Measurements from ENCODE around the gene LRRC49.
"Not testable (repeated sequence)": the region's sequence is repeated elsewhere in the genome, so short reads cannot be mapped to it uniquely, and the experiment has no call there.

LRRC49 gene

GRCh38 chr15:71004506-71004905, 111.9 kb downstream of the LRRC49 start:
- DNase-seq: not testable (repeated sequence)

- no peak for DNase-seq
Measured at GRCh38 chr15:71005895-71006294, 113.3 kb downstream of the LRRC49 start.

- no peak for DNase-seq
Measured at GRCh38 chr15:71008250-71008870, 115.7 kb downstream of the LRRC49 start.

- DNase-seq: no peak
Measured at GRCh38 chr15:71010472-71010871, 117.8 kb downstream of the LRRC49 start.

GRCh38 chr15:71010997-71011396, 118.4 kb downstream of the LRRC49 start:
- no peak for DNase-seq

- no peak for DNase-seq
Measured at GRCh38 chr15:71011503-71012155, 119.0 kb downstream of the LRRC49 start.

- DNase-seq: no peak
Measured at GRCh38 chr15:71013446-71013845, 120.8 kb downstream of the LRRC49 start.

- no peak for DNase-seq
Measured at GRCh38 chr15:71015342-71015741, 122.7 kb downstream of the LRRC49 start.

- not testable (repeated sequence) for DNase-seq
Measured at GRCh38 chr15:71031232-71031631, 138.6 kb downstream of the LRRC49 start.

- DNase-seq: not testable (repeated sequence)
Measured at GRCh38 chr15:71035478-71035877, 142.9 kb downstream of the LRRC49 start.

GRCh38 chr15:71042356-71042922, 149.8 kb downstream of the LRRC49 start:
- DNase-seq: no peak

- no peak for DNase-seq
Measured at GRCh38 chr15:71043373-71043772, 150.7 kb downstream of the LRRC49 start.

- DNase-seq: no peak
Measured at GRCh38 chr15:71044006-71044405, 151.4 kb downstream of the LRRC49 start.

GRCh38 chr15:71046146-71046545, 153.5 kb downstream of the LRRC49 start:
- DNase-seq: not testable (repeated sequence)

- no peak for DNase-seq
Measured at GRCh38 chr15:71048913-71049675, 156.5 kb downstream of the LRRC49 start.

GRCh38 chr15:71049706-71050422, 157.2 kb downstream of the LRRC49 start:
- DNase-seq: no peak

- DNase-seq: no peak
Measured at GRCh38 chr15:71050461-71050860, 157.8 kb downstream of the LRRC49 start.

- DNase-seq: no peak
Measured at GRCh38 chr15:71051539-71051938, 158.9 kb downstream of the LRRC49 start.

GRCh38 chr15:71052356-71052755, 159.7 kb downstream of the LRRC49 start:
- no peak for DNase-seq

GRCh38 chr15:71054286-71054952, 161.8 kb downstream of the LRRC49 start:
- no peak for DNase-seq

- DNase-seq: no peak
Measured at GRCh38 chr15:71055461-71055860, 162.8 kb downstream of the LRRC49 start.

GRCh38 chr15:71056111-71056510, 163.5 kb downstream of the LRRC49 start:
- DNase-seq: no peak

Data from NCI-H187 (cell line).